Endometrial microvascular endothelial cells (primary cell): Measurements from ENCODE around the gene MITD1. TPM values are rescaled to one million over a fixed set of nuclear protein-coding genes. Genes with fewer than 3 reads are reported as not detected.
"Not testable (repeated sequence)": the region's sequence is repeated elsewhere in the genome, so short reads cannot be mapped to it uniquely, and the experiment has no call there.

Experiments
- in situ Hi-C: cut with HindIII; loops from 2 replicates; pipeline ENCODE4 v1.10.0; 2017; ENCODE audit warnings: low sequenced_read_pairs, low pct_unique_long_range_greater_than_20kb; ENCODE audit errors: inconsistent ontology term
- total RNA-seq: library from RNA; depleted of rRNA; stranded (reverse); fragments of >200 nt; gene quantifications from one replicate; pipeline ENCODE4 v1.2.3, GENCODE V29; 2015; ENCODE audit errors: inconsistent ontology term

The MITD1 gene
- total RNA-seq, 1 donor from 2014 or later: 17.8 TPM

DNA sequence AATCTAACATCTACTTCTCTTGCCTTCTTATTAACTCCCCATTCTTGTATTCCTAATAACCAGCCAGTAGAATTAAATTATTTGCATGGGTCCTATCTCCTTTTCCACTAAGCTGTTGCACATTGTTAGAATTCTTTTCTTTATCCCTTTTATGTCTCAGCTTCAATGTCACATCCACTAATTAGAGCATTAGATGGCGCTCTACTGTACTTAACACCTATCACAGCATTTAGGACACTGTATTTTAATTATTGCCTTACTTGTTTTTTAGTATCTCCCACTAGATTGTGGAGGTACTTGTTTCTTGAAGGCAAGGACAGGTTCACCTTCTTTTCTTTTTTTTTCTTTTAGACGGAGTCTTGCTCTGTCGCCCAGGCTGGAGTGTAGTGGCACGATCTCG lies 22.3 kb downstream of the MITD1 start:
- in situ Hi-C loops: no loop called here

DNA sequence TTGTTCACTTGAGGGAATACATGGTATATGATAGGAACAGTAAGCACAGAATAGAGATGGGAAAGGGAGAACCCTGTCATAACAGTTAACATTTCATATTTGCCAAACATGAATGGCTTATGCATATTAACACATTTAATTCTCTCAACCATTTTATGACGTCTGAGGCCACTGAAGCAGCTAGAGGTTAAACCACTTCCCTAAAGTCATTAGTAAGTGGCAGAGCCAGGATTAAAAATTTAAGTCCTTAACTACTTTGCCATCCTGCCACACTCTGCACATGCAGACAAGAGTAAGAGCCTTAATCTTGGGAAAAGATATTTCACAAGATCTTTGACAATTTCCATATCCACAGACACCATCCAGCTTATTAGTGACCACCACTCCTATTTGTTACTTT lies 24.0 kb downstream of the MITD1 start:
- in situ Hi-C loops: no loop called here

DNA sequence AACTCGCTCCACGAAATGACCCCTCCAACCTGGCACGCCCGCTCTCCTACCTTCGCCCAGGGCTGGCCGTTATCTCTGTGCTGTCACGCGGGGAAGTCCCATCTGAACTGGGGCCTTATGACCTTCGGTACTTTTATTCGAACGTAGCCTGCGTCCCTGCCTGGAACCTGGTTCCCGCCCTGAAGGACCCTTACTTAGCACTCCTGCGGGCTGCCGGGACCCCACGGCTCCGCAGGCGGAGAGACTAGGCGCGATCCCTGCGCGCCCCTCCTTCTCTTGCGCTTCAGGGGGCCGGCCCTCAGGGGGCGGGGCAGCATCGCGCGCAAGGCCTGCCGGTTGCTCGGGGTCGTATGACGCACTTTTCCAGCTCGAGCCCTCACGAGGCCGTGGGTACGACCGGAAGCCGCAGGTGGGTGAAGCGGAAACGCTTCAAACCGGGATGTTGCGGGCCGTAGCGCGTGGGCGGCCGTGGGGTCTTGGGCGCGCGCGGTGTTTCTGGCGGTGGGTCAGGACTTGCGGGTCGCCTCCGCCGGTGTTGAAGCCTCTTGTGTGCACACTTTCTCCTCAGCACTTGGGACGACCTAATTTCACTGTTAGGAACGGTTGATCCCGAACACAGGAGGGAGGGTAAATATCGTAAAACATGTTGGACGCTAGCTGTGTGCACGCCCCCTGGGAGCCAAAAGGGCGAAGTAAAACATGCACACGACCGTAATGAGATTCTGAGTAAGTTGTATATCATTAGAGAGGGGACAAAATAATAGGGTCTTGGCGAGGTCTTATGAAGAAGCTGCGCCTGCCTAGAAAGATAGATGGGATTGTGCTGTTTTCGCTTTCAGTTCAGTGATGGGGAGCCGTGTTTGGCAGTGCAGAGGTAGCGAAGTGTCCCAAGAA lies 26.0 kb downstream of the MITD1 start, which contains the start of the genes LIPT1 and TSGA10:
Gene LIPT1 (plus strand): TSS at position 325 of the 894 bp plus-strand sequence. CDS start 6,991 bp downstream, outside the sequence.
Gene TSGA10 (minus strand): TSS at position 300 of the 894 bp plus-strand sequence. CDS start 45,503 bp downstream, outside the sequence.
- in situ Hi-C loops: no loop called here

DNA sequence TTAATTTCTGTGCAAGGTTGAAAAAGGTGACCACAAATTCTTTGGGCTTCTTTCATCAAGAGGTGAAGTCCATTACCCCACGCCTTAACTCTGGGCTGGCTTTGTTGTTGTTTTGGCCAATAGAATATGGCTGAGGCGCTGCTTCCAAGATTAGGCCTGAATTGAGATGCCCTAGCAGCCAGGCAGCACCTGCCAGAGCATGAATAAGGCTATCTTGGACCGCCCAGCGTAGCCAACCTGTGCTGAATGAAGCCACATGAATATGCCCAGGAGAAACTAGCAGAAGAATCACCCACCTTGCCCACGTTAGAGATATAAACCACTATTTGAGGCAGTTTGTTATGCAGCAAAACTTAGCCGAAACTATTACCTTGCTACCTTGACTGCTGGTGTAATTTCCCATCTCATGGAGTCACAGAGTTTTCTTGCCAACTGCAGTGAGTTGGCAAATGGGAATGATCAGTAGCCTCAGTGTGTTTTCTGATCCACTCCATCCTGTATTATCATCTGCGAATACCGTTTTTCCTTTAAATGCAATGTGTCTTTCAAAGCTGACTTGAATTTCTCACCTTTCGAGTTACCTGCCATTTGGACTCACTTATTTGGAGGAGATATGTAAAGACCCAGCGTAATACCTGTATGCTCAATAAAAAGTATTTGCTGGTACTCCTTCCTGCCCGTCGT lies 26.8 kb downstream of the MITD1 start:
- in situ Hi-C loops: no loop called here

DNA sequence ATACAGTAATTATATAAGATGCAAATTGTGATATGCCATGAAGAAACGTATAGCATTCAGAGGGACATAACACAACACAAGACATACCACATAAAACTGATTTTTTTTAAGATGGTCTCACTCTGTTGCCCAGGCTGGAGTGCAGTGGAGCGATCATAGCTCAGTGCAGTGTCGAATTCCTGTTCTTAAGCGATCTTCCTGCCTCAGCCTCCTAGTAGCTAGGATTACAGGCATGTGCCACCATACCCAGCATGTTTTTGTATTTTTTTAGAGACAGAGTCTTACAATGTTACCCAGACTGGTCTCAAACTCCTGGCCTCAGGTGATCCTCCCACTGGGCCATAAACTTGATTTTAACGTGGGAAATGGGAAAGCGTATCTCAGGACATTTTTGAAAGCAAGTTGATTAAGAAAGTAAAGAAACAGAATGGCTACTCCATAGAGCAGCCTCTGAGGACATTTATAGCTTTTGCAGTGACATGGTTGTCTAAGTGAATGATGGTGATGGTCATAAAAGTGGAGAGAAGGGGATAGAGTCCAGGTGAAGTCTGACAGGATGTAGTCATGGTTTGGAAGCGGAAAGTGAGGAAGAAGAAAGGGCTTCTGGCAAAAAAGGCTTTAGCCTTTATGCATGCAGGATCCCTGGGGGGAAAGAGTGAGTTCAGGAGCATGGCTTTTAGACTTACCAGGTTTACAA lies 28.5 kb downstream of the MITD1 start:
- in situ Hi-C loops: no loop called here

DNA sequence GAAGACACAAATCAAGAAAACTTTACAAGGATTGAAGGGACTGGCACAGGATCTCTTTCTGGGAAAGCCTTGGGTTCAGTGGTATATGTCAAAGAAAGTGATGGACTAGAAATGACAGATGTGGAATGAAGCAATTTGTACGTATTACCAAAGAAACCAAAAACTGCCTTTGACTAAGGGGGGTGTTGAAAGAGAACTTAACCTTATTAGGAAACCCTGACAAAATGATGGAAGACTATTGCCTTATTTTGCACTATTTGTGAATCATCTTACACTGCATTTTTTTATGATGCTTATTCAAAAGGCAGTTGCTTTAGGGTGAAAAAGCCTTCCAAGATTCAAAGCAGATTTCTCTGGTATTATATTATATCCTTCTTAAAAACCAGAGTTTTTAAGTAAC lies 30.2 kb downstream of the MITD1 start:
- in situ Hi-C loops: no loop called here

DNA sequence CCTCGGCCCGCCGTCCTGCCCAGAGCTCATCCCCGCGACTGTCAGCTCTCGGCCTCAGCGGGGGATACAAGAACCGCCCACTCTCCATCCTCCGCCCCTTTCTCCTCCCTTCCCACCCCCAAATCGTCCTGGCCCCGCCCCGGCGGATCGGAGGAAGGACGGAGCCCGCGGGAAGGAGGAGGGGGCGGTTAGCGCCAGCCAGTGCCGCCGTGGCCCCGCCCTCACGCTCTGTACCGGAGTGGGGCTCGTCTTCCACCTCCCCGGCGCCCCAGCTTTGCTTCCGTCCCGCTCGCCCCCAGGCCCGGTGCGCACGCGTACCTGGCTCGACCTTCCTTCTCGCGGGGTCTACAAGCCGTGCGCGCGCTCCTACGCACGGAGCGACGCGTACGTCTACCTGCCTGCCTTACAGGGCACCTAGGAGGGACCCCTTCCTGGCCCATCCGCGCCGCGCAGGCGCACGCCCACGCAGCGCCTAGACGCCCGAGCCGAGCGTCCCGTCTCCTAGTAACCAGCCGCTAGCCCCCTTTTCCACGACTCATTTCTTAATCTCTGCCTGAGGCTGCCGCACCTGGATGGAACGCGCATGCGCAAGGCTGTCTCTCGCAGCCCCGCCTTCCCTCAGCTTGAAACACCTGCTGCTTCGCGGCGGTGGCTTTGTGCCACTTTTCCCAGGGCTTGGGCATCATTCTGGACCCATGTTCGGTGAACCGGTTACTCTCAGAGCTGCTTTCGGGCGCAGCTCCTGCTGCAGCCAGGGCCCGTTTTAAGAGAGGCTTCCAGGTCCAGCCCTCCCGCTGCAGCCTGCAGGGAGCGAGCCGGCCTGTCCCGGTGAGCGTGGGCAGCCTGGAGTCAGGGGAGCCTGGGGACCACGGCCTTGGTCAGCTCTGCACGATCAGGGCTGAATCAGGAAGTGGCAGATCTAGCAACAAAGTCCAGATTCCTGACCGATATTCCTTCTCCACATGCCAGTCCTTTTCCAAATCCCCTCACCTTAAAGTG lies 39.4 kb downstream of the MITD1 start, which contains the start of gene C2orf15:
Gene C2orf15 (plus strand): TSS at position 598 of the 999 bp plus-strand sequence. CDS start 8,852 bp downstream, outside the sequence.
- in situ Hi-C loops: no loop called here

DNA sequence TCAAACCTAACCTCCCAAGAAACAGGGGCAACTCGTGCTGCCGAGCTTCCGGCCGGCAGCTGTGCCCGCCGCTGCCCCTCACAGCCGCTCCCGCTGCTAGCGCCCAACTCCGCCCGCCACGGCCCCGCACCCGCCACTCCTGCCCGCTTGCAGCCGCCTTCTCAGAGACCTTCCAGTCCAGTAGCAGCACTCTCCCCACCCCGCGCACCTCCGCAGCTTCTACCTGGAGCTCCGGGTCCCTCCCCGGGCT lies 40.1 kb downstream of the MITD1 start:
- in situ Hi-C loops: no loop called here

DNA sequence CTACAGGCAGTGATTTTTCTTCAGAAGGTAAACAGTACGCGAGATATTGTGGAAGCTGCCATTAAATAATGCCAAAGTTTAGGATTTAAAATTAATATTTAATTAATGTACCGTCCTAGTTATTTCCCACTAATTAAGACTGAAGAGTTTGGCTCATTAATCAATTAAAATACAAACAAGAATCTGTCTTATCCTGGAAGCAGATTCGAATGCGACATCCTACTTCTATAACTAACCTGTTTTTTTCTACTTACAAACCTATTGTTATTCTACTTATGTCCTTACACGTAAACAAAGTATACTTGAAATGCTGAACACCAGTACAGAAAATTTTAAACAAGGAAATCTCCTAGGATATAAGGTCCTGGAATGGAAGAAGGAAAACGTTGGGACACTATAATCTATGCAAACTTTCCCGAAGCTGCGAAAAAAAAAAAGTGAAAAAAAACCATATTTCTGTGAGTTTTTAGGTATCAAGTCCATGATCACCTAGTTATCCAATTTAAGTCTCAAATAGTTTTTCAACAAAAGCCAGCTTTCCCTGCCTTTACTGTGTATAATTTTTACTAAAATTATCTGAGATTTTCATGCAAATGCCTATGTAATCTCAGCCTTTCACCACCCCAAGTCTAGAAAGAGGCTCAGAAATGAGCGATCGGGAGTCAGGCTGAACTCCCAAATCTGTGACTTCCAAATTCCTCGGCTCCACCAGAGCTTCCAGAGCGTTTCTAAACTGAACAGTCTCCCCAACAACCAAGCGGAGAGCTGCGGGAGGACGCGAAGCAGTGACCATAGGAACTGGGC lies 40.6 kb downstream of the MITD1 start:
- in situ Hi-C loops: no loop called here

DNA sequence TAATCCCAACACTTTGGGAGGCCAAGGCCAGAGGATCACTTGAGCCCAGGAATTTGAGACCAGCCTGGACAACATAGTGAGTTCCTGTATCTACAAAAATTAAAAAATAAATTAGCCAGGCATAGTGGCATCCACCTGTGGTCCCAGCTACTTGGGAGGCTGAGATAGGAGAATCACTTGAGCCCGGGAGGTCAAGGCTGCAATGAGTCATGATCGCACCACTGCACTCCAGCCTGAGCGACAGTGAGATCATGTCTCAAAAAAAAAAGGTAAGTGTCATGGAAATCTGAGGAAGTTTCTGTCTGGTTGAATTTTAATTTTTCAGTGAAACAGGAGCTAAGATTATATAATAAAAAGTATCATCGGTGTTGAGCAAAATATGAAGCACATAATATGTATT lies 41.9 kb downstream of the MITD1 start:
- in situ Hi-C loops: no loop called here

DNA sequence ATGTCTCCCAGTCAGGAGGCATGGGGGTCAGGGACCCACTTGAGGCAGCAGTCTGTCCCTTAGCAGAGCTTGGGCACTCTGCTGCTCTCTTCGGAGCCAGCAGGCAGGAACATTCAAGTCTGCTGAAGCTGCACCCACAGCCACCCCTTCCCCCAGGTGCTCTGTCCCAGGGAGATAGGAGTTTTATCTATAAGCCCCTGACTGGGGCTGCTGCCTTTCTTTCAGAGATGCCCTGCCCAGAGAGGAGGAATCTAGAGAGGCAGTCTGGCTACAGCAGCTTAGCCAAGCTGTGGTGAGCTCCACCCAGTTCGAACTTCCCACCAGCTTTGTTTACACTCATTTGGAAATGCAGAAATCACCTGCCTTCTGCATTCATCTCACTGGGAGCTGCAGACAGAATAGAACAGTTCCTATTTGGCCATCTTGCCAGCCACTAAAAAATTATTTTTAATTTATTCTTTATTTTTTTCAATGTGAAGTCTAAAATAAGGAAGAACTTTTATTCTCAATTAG lies 45.8 kb downstream of the MITD1 start:
- in situ Hi-C loops: not testable (repeated sequence)

DNA sequence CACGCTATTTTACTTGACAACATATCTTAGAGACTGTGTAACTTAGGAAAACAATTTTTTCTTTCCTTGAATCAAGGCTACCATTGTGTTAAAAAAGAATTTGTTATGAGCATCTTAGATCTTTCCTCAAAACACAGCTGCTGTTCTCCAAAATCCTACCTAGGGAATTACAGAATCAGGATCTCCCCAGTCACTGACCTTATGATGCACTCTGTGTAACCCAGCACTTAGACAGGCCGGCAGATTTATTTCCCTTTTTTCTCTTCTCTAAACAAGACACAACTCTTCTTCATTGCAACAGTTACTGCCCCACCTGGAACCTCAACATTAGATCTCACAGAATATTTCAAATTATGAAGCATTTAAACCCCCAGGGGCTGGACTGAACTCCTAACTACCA lies 52.9 kb downstream of the MITD1 start:
- in situ Hi-C loops: no loop called here

Other genes starting within 250 kb of the MITD1 start
- gene CRACDL, start 244.8 kb downstream of the MITD1 start, total RNA-seq: 8.2 TPM
- 1.1 TPM for gene C2orf15, start 39.4 kb downstream of the MITD1 start, total RNA-seq
- gene TSGA10, start 26.1 kb downstream of the MITD1 start, total RNA-seq: 0.09 TPM
- gene LIPT1, start 26.1 kb downstream of the MITD1 start, total RNA-seq: 6.5 TPM
- 48.1 TPM for gene MRPL30, start 126 bp upstream of the MITD1 start, total RNA-seq
- gene LYG2, start 74.6 kb upstream of the MITD1 start, total RNA-seq: not detected
- not detected for gene LYG1, start 120.1 kb upstream of the MITD1 start, total RNA-seq
- gene TXNDC9, start 155.3 kb upstream of the MITD1 start, total RNA-seq: 99.1 TPM
- gene EIF5B, start 156.3 kb upstream of the MITD1 start, total RNA-seq: 19.2 TPM